Fibroblast of mammary gland (primary cell): ENCODE data around the gene NXPH2.
A peak's percentile ranks its signal among the peaks of the same experiment; 100 is the strongest.

ENCODE experiments used
- DNase-seq: peaks from one replicate; pipeline ENCODE4 v3.0.0-alpha.2; 2010; ENCODE audit warnings: low read depth
- H3K4me3 ChIP-seq: 2 replicates; pipeline ENCODE4 v1.5.1; 2011; ENCODE audit warnings: low read depth, mild to moderate bottlenecking, low read length, moderate library complexity; ENCODE audit not compliant: control insufficient read depth
- TF ChIP-seq, protein P1 (sequence below): conservative IDR thresholded peaks from 2 replicates; pipeline ENCODE4 v1.5.1; 2011; ENCODE audit warnings: low read depth, low read length, inconsistent platforms; ENCODE audit not compliant: control insufficient read depth, insufficient read depth

Gene NXPH2

DNA sequence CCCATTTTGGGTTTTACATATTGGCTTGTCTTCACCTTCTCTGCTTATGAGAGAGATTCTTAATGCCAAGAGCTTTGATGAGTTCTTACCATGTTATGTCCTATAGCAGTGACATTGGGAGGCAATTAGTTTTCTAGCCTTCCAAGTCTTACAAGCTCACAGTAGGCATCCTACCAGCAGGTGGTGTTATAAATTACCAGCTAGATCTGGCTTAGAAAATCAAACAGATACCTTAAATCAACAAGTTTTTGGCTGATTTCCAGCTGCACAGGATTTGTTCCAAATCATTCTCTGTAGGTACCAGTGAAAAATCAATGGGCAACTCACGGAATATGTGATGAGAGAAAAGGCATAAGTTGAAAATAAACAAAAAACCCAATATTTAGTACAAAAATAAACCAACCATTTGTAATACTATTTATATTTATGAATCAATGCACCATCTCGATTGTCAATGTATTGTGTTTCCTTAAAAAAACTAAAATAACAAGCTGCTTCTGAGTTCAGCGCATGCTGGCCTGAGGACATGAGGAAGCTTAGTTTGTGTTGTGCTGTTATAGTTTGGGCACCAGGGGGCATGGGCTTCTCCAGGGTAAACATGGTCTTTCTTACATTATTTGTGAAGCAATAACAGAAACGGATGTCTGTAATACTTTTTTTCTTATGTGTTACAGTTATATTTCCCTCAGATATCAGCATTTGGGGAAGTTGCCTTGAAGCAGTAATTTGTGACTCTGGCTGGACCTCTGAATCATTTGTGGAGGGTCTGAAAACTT lies 34.1 kb upstream of the NXPH2 start:
- no peak overlapping the region for H3K4me3 ChIP-seq
- TF ChIP-seq, protein P1, sequence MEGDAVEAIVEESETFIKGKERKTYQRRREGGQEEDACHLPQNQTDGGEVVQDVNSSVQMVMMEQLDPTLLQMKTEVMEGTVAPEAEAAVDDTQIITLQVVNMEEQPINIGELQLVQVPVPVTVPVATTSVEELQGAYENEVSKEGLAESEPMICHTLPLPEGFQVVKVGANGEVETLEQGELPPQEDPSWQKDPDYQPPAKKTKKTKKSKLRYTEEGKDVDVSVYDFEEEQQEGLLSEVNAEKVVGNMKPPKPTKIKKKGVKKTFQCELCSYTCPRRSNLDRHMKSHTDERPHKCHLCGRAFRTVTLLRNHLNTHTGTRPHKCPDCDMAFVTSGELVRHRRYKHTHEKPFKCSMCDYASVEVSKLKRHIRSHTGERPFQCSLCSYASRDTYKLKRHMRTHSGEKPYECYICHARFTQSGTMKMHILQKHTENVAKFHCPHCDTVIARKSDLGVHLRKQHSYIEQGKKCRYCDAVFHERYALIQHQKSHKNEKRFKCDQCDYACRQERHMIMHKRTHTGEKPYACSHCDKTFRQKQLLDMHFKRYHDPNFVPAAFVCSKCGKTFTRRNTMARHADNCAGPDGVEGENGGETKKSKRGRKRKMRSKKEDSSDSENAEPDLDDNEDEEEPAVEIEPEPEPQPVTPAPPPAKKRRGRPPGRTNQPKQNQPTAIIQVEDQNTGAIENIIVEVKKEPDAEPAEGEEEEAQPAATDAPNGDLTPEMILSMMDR = peak; percentile 19
- DNase-seq = peak; percentile 3

DNA sequence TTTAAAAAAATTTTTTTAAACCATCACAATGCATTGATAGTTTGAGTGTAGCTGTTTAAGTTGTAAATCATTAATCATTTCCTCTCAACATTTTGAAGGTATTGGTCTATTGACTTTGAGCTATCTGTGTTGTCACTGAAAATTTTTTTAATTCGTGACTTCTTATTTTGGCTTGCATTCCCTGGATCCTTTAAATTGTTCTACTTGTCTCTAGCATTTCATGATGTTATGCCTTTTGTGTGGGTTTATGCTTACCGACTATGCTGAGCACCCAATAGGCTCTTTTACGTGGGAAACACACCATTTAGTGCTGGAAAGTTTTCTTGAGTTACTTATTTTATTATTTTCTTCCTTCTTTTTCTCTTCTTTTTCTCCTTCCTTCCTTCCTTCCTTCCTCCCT lies 31.2 kb upstream of the NXPH2 start:
- no peak for DNase-seq
- no peak overlapping the region for H3K4me3 ChIP-seq
- TF ChIP-seq, protein P1 = no peak

DNA sequence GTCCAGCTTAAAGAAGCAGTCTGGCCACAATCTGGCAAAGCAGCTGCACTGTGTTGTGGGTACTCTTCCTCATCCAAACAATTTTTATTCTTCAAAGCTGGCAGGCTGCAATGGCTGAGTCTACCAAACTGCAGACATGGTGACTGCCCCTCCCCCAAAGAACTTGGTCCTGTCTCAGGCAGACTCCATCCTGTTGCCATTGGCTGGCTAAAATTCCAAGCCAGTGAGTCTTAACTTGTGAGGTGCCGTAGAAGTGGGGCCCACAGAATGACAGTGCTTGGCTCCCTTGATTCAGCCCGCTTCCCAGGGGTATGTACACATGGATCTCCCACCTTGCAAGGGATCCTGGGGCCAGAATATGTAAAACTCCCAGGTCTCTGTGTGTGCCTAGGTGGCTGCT lies 14.5 kb upstream of the NXPH2 start:
- H3K4me3 ChIP-seq = no peak overlapping the region
- TF ChIP-seq, protein P1 = no peak
- no peak for DNase-seq

DNA sequence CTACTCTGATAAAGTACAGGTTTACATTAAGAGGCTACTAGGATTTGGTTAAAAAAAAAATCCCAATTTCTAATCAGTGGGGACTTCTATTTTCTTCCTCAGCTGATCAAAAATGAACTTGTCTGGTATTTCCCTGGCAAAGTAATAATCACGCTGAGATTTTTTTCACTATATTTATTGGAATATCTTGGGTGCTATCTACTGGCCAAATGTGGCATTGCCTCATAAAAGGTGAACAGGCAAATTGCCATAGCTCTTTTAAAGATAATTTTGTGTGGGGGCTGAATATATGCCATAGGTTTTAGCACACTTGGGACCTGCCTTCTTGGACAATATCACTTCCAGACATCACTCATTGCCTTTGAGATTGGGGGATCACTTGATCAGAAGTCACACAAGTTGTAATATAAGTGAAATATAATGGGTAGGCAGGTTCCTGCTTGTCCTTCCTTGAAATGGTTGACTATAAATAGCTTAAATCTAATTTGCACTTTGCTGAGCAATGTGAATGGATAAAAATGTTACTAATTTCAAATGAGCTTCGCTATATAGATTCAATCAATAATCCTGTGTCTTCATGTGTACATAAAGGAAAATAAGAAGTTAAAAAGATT lies 7.0 kb upstream of the NXPH2 start:
- DNase-seq = peak; percentile 48
- no peak overlapping the region for H3K4me3 ChIP-seq
- TF ChIP-seq, protein P1 = peak; percentile 77

DNA sequence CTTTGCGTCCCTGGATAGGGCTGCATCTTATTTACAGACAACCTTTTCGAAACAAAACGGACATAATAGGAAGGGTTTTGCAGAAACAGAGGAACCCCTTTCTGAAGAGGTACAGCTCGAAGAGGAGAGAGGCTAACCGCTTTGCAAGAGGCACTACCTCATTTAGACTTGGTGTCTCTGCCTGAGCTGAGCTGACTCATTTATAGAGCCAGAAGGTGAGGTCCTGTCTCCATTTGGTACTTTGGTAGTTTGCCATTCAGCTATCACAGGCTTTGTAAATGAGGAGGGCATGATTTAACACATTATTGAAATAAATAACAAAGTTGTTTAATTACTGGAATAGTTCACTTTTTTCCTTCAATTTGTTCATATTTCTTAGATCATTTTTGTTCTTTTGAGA lies 2.2 kb upstream of the NXPH2 start:
- TF ChIP-seq, protein P1 = no peak
- no peak overlapping the region for H3K4me3 ChIP-seq
- DNase-seq = no peak

DNA sequence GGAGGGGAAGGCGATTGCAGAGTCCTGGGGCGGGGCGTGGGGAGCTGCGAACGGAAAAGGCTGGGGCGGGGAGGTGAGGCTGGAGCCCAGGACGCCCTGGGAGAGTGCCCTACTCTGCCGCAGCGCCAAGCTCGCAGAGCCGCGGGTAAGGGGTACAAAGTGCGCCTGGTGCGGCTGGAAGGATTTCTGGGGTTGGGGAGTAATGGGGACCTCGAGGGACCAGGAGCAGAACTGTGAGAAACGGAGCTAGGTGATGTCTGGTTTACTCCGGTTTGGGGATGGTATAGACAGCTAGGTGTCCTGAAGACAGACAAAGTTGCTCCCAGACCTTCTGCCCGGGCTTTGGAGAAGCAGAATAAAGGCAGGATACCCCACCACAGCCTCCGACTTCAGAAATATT lies 718 bp upstream of the NXPH2 start:
- TF ChIP-seq, protein P1 = no peak
- no peak overlapping the region for H3K4me3 ChIP-seq
- DNase-seq = no peak
